Body of pancreas (tissue), 4 donors: Measurements from ENCODE around the gene RHBDF2. TPM values are rescaled to one million over a fixed set of nuclear protein-coding genes. Genes with fewer than 3 reads are reported as not detected.

Experiments
- ATAC-seq: fragments of 150-250 bp; one replicate; pipeline ENCODE4 v1.9.1; 2016
- DNase-seq, 4 donors: peaks; one replicate each; pipeline ENCODE4 v3.0.0-alpha.2; 2019
- H3K27ac ChIP-seq, 4 donors: fragments of 200-600 bp; sonication (generic); 1 replicate in 3 of 4; 2 replicates in 1 of 4; pipeline versions ENCODE4 v1.5.1 to v1.6.1; 2016 to 2019; ENCODE audit warnings: mild to moderate bottlenecking in 1 of 4, mixed read lengths in 1 of 4, moderate library complexity in 1 of 4
- H3K27me3 ChIP-seq, 2 donors: fragments of 200-600 bp; sonication (generic); one replicate each; pipeline ENCODE4 v1.6.0; 2016; ENCODE audit warnings: mild to moderate bottlenecking in 1 of 2
- H3K36me3 ChIP-seq, 2 donors: fragments of 200-600 bp; sonication (generic); replicated peaks in 1 of 2; 2 replicates each; pipeline ENCODE4 v1.5.1; 2016; ENCODE audit warnings: low read depth in 2 of 2; ENCODE audit not compliant: insufficient read depth in 1 of 2
- H3K4me1 ChIP-seq: fragments of 200-600 bp; sonication (generic); one replicate; pipeline ENCODE4 v1.6.0; 2016
- H3K4me3 ChIP-seq, 2 donors: fragments of 200-600 bp; sonication (generic); 1 replicate in 1 of 2; 2 replicates in 1 of 2; pipeline ENCODE4 v1.5.1; 2016 to 2019
- H3K9me3 ChIP-seq, 3 donors: fragments of 200-600 bp; sonication (generic); 1 replicate in 2 of 3; 2 replicates in 1 of 3; pipeline ENCODE4 v1.5.1; 2016
- POLR2A ChIP-seq, 3 donors: fragments of 450-650 bp; IDR thresholded peaks; one replicate each; pipeline ENCODE4 v1.6.1; 2016; ENCODE audit warnings: antibody characterized with exemption in 3 of 3, mild to moderate bottlenecking in 2 of 3
- WGBS, 2 donors: methylation state at CpG; one replicate each; pipeline ENCODE4 v1.1.5; 2017; 5-methylcytosine and 5-hydroxymethylcytosine counted together
- intact Hi-C: fragments of 100-400 bp; cut with DNase I; formaldehyde crosslinking; loops from one replicate; pipeline ENCODE4 v1.15.1; 2023
- total RNA-seq, 2 donors: library from RNA; depleted of rRNA; stranded (reverse); fragments of >200 nt; gene quantifications; one replicate each; pipeline ENCODE4 v1.1.0, GENCODE V29; 2016
- TF ChIP-seq, protein P1 (sequence below), 7 experiments: fragments of 450-650 bp in 4 of 7; fragments of 200-600 bp in 3 of 7; sonication (generic) in 3 of 7; IDR thresholded peaks; one replicate each; pipeline ENCODE4 v1.5.1; 2016 to 2019; ENCODE audit warnings: antibody characterized with exemption in 7 of 7

RHBDF2 gene
- 10 to 100 TPM; 23.1 to 48.1 TPM for total RNA-seq

DNA sequence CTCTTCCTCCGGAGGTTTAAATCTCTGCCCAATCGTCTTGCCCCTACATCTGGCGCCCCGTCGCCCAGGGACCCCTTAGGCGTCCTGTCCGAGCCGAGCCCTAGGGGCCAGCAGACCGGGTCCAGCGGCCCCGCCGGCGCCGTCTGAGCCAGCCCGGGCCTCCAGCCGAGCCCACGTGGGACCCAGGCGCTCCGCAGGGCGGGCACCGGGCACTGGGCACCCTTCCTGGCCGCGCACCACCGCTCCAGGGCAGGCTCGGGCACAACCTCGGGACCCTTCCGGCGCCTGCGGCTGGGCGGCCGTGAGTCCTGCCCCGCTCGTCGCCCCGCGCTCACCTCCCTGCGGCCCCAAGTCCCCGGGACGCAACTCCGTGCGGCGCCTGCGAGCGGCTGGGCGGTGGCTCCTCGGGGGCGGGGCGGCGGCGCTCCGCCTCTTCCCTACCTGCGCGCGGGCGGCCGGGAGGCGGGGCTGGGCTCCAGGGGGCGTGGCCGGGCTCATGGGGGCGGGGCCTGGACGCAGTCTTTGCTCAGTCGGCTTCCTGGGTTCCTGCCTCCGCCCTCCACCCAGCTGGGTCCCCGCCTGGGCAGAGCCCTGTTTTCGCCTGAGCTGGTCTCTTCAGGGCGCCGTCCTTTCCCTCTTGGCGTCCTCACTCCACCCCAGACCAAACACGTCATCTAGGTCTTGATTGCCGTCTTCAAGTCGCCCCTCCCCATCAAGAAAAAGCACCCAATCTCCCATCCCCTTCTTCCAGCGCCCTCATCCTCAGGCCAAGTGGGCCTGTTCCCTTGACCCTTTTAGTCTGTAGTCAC, at the start of gene RHBDF2:
TSS of gene RHBDF2 (minus strand) at position 406 of the 809 bp plus-strand sequence. CDS start 19,899 bp downstream, outside the sequence.
- 1 to 4% methylated on average over 23 to 34 of the region's 72 CpGs for WGBS, 2 donors
- Histone ChIP-seq H3K4me1 (peaks cover 65% of the 10 kb centered on the region), H3K27ac (peak within 1 kb of the TSS; percentile 85 to 96 (median 92)), H3K27me3 (no peaks in the 10 kb centered on the region), H3K36me3 (no peaks in the 10 kb centered on the region), H3K9me3 (no peaks in the 10 kb centered on the region), H3K4me3 (peak within 1 kb of the TSS; percentile 41 to 70)
- ATAC-seq (peak; percentile 85), DNase-seq (peak; percentile 95 to 97 (median 96))
- TF ChIP-seq, protein P1, sequence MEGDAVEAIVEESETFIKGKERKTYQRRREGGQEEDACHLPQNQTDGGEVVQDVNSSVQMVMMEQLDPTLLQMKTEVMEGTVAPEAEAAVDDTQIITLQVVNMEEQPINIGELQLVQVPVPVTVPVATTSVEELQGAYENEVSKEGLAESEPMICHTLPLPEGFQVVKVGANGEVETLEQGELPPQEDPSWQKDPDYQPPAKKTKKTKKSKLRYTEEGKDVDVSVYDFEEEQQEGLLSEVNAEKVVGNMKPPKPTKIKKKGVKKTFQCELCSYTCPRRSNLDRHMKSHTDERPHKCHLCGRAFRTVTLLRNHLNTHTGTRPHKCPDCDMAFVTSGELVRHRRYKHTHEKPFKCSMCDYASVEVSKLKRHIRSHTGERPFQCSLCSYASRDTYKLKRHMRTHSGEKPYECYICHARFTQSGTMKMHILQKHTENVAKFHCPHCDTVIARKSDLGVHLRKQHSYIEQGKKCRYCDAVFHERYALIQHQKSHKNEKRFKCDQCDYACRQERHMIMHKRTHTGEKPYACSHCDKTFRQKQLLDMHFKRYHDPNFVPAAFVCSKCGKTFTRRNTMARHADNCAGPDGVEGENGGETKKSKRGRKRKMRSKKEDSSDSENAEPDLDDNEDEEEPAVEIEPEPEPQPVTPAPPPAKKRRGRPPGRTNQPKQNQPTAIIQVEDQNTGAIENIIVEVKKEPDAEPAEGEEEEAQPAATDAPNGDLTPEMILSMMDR (IDR thresholded peaks at IDR 0.05), result no peak
- peak; percentile 75 to 92 (median 87) for TF ChIP-seq POLR2A (IDR thresholded peaks at IDR 0.05)
- intact Hi-C loops, result no loop called here

DNA sequence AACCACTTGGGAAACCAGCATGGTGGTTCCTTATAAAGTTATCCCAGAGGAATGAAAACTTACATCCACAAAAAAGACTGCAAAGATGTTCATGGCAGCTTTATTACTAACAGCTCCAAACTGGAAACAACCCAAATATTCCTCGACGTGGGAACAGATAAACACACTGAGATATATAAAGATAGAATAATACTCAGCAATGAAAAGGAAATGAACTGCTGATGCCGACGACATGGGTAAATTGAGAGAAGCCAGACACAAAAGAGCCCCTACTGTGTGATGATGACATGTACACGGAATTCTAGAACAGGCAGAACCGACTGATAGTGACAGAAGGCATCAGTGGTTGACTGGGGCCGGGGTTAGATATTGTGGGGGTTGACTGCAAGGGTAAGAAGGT, 48.3 kb upstream of the RHBDF2 start:
- TF ChIP-seq, protein P1 (IDR thresholded peaks at IDR 0.05), result no peak
- TF ChIP-seq POLR2A (IDR thresholded peaks at IDR 0.05), result no peak
- DNase-seq (no peak), ATAC-seq (no peak)
- peak overlapping the region in 2 of 4 donors; percentile 56 to 63 for H3K27ac ChIP-seq
- H3K9me3 ChIP-seq, result no peaks in the 10 kb centered on the region
- H3K4me3 ChIP-seq, result no peak overlapping the region
- no peaks in the 10 kb centered on the region for H3K27me3 ChIP-seq
- intact Hi-C loops, result no loop called here
- no peaks in the 10 kb centered on the region for H3K36me3 ChIP-seq
- WGBS, 2 donors, result 66 to 68% methylated on average over 7 of the region's 7 CpGs
- peaks cover 68% of the 10 kb centered on the region for H3K4me1 ChIP-seq

GRCh38 chr17:76549215-76549518, 47.9 kb upstream of the RHBDF2 start:
- DNase-seq, result no peak
- H3K9me3 ChIP-seq, result no peaks in the 10 kb centered on the region
- WGBS, 2 donors, result 54 to 66% methylated on average over 9 of the region's 9 CpGs
- peaks cover 0 to under 1% of the 10 kb centered on the region in 2 donors for H3K27me3 ChIP-seq
- H3K36me3 ChIP-seq, result no peaks in the 10 kb centered on the region
- H3K4me1 ChIP-seq, result peaks cover 69% of the 10 kb centered on the region
- no peak for ATAC-seq
- intact Hi-C loops, result no loop called here
- H3K27ac ChIP-seq, result peak overlapping the region in 2 of 4 donors; percentile 56 to 63
- H3K4me3 ChIP-seq, result no peak overlapping the region
- no peak for TF ChIP-seq POLR2A (IDR thresholded peaks at IDR 0.05)
- TF ChIP-seq, protein P1 (IDR thresholded peaks at IDR 0.05), result no peak

- TF ChIP-seq POLR2A (IDR thresholded peaks at IDR 0.05), result no peak
- TF ChIP-seq, protein P1 (IDR thresholded peaks at IDR 0.05), result no peak
- intact Hi-C loops, result no loop called here
- H3K27ac ChIP-seq, result peak overlapping the region in 3 of 4 donors; percentile 44 to 63 (median 56)
- H3K9me3 ChIP-seq, result no peaks in the 10 kb centered on the region
- H3K36me3 ChIP-seq, result no peaks in the 10 kb centered on the region
- no peak overlapping the region for H3K4me3 ChIP-seq
- H3K27me3 ChIP-seq, result peaks cover 0 to 5% of the 10 kb centered on the region in 2 donors
- 43 to 46% methylated on average over 8 to 9 of the region's 9 CpGs for WGBS, 2 donors
- DNase-seq (no peak), ATAC-seq (no peak)
- peaks cover 70% of the 10 kb centered on the region for H3K4me1 ChIP-seq
Measured at GRCh38 chr17:76548378-76549214, 47.4 kb upstream of the RHBDF2 start.
